ES-I3 (cell line): ENCODE data around the gene KRTAP23-1.

Source experiments
- H3K36me3 ChIP-seq: 2 replicates; pipeline ENCODE4 v1.6.1; 2013; ENCODE audit warnings: mild to moderate bottlenecking, low read length, control low read depth, moderate library complexity; ENCODE audit not compliant: insufficient read depth
- H3K4me1 ChIP-seq: 2 replicates; pipeline ENCODE4 v1.6.1; 2013; ENCODE audit warnings: mild to moderate bottlenecking, control low read depth, low read length; ENCODE audit not compliant: insufficient read depth
- H3K9ac ChIP-seq: 2 replicates; pipeline ENCODE4 v1.6.1; 2013; ENCODE audit warnings: low read depth, mild to moderate bottlenecking, low read length, moderate library complexity
- H3K9me3 ChIP-seq: 2 replicates; pipeline ENCODE4 v1.6.1; 2013; ENCODE audit warnings: mild to moderate bottlenecking, low read length, moderate library complexity; ENCODE audit not compliant: control insufficient read depth, insufficient read depth

KRTAP23-1 gene, protein sequence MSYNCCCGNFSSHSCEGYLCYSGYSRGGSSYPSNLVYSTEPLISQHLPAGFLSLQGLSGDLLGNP

DNA sequence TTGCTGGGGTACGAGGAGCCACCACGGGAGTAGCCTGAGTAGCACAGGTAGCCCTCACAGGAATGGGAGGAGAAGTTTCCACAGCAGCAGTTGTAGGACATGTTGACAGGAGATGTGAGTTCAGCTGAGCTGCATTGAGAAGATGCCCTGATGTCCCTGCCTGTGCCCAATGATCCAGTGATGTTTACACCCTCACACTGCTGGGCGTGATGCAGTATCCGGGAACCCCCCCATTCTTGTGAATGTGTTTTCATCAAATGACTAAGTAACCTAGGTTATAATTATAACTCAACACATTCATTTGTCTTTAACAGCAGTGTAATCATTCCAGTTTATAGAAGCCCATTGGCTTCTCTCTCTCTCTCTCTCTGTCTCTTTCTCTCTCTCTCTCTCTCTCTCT is at the start of gene KRTAP23-1:
Gene KRTAP23-1, minus strand, starts transcription at position 101 of the 400 bp plus-strand sequence. Its CDS starts 0 bp downstream, at position 101.
- H3K36me3 ChIP-seq = no peaks in the 10 kb centered on the region
- no peak within 1 kb of the TSS for H3K9ac ChIP-seq
- no peaks in the 10 kb centered on the region for H3K4me1 ChIP-seq
- no peaks in the 10 kb centered on the region for H3K9me3 ChIP-seq

DNA sequence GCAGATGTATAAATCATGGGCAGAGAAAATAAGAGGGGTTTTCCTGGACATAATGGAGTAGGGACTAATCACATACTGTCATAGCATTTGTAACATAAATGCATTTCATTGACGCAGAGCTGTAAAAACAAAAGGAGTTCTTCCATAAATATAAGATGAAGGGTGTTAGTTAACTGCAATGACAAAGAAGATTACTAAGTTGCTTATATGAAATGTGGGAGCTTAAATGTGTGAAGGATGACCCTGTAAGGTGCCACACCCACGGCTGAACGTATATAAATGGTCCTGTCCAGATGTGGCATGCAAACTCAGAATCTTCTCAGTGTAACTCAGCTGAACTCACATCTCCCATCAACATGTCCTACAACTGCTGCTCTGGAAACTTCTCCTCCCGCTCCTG is 47.3 kb upstream of the KRTAP23-1 start, which contains the start of gene KRTAP13-1:
Gene KRTAP13-1, plus strand, starts transcription at position 301 of the 400 bp plus-strand sequence. Its CDS starts 56 bp downstream, at position 357.
- Histone ChIP-seq H3K4me1 (no peaks in the 10 kb centered on the region), H3K9me3 (no peaks in the 10 kb centered on the region), H3K36me3 (no peaks in the 10 kb centered on the region), H3K9ac (no peak within 1 kb of the TSS)

DNA sequence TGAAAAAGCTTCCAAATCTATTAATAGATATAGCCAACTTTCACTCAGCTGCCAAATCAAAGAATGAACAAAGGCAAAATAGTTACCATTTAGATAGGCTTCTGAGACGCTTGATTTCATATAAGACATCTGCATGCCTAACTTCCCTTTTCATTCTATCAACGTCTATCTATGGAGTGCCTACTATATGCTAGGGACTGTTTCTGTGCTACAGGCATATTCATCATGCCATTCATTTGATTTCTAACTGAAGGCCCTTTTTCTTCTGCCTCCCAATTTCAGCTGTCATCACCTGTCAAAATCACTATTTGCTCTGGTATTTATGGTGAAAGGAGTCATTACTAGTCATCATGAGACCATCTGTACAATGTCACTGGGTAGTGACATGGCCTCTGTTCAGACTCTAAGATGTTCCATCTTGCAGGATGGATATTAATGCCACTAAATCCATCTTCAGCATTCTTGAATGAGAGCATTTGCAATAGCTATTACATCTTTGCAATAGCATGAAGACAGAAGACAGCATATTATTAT is 43.2 kb upstream of the KRTAP23-1 start:
- Histone ChIP-seq H3K36me3 (no peaks in the 10 kb centered on the region), H3K9me3 (no peaks in the 10 kb centered on the region), H3K4me1 (no peaks in the 10 kb centered on the region), H3K9ac (no peak overlapping the region)

DNA sequence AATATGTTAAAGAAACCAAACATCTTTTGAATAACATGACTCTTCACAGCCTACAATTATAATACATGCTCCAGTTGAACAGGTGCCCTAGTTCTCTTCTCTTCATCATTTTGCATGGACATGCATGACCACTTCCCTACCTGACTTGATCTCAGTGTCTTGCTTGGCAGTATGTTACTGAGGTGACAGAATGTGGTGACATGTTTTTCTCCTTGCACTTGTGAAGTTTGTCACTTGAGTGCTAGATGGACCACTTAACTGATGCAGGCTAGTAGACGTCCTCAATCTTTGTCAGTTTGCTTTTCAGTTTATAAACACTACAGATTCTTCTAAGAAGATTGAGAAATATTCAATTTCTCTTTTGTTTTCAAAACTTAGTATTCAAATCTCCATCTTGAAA is 33.8 kb upstream of the KRTAP23-1 start:
- no peak overlapping the region for H3K9ac ChIP-seq
- no peaks in the 10 kb centered on the region for H3K4me1 ChIP-seq
- H3K36me3 ChIP-seq = no peaks in the 10 kb centered on the region
- no peaks in the 10 kb centered on the region for H3K9me3 ChIP-seq

DNA sequence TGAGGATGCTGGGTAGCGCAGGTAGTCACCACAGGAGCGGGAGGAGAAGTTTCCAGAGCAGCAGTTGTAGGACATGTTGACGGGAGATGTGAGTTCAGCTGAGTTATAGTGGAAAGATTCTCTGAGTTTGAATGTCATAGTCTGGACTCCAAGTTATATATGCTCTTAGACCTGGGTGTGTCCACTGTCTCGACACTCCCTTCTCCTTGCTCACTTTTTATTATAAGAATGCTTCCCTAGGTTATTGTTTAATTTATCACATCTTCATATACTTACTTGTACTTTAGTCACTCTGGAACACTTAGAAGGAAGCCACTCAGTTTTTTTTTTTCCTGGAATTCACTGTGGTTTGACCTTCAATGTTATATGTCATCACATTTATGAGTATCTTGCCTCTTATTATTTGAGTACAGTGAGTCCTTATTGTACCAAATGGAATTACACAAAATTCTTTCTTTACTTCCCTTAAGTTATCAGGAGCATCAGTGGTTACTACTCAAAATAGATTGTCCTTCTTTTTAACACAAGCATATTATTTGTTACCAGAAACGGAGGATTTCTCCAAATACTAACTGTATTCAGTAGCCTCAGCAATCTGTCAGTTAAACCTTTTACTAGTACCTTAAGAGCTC is 23.8 kb upstream of the KRTAP23-1 start, which contains the start of gene KRTAP13-2:
Gene KRTAP13-2, minus strand, starts transcription at position 133 of the 632 bp plus-strand sequence. Its CDS starts 58 bp downstream, at position 75.
- no peaks in the 10 kb centered on the region for H3K36me3 ChIP-seq
- H3K9ac ChIP-seq = no peak within 1 kb of the TSS
- no peaks in the 10 kb centered on the region for H3K4me1 ChIP-seq
- H3K9me3 ChIP-seq = no peaks in the 10 kb centered on the region

DNA sequence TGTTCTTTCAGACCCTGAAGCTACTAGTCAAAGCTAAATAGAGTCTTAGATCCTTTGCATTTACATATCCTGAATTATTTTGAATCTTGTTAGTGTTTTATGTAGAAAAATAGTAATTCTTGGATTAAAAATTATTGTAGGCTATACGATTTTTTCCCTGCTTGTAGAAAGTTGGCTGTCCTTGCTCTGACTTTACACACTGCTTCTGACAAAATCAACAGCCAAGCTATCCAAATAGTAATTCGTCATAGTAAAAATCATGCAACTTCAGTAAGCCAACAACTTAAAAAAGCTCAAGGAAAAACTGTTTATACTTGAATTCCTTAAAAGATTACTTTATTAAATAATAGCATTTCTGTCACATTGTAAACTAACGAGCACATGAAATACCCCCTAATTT is 7.5 kb upstream of the KRTAP23-1 start:
- no peaks in the 10 kb centered on the region for H3K36me3 ChIP-seq

DNA sequence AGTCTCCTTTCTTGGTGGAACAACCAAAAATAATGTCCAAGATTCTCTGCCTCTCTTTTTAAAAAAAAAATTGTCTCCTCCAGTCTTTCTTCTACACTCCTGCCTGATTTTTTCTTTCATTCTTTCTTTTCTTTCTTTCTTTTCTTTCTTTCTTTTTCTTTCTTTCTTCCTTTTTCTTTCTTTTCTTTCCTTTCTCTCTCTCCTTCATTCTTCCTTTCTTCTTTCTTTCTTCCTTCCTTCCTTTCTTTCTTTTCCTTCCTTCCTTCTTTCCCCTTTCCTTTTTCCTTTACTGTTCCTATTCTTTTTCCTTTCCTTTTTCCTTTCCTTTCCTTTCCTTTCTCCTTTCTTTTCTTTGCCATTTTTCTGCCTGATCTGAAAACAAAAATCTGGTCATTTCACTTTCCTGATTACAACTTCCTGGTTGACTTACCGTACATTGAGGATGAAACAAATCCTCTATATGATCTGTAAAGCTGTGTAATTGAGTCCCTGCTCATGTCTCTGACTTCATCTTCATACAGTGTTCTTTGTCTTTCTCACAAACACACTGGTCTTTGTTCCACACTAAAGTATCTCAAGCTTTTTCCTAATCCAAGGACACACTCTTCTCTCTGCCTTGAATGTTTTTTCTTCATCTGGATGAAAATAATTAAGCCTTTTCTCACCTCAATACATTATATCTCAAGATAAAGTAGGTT is 6.1 kb upstream of the KRTAP23-1 start:
- no peaks in the 10 kb centered on the region for H3K4me1 ChIP-seq
- no peaks in the 10 kb centered on the region for H3K36me3 ChIP-seq
- H3K9me3 ChIP-seq = no peaks in the 10 kb centered on the region
- no peak overlapping the region for H3K9ac ChIP-seq

More for the DNA sequence above, 7.5 kb upstream of the KRTAP23-1 start:
- Histone ChIP-seq H3K9ac (no peak overlapping the region), H3K9me3 (no peaks in the 10 kb centered on the region), H3K4me1 (no peaks in the 10 kb centered on the region)

DNA sequence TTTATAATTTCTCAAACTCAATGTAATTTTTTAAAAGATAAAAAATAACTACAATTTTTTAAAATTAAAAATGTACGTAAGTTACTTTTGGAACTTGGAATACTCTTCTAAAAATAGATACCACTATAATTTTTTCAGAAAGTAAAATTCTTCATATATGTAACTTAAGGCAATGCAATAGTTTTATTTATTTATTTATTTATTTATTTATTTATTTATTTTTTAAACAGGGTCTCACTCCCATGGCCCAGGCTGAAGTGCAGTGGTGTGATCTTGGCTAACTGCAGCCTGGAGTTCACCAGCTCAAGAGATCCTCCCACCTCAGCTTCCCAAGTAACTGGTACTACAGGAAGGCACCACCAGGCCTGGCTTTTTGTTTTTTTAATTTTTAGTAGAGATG is 3.1 kb upstream of the KRTAP23-1 start:
- Histone ChIP-seq H3K9ac (no peak overlapping the region), H3K9me3 (no peaks in the 10 kb centered on the region), H3K36me3 (no peaks in the 10 kb centered on the region), H3K4me1 (no peaks in the 10 kb centered on the region)

DNA sequence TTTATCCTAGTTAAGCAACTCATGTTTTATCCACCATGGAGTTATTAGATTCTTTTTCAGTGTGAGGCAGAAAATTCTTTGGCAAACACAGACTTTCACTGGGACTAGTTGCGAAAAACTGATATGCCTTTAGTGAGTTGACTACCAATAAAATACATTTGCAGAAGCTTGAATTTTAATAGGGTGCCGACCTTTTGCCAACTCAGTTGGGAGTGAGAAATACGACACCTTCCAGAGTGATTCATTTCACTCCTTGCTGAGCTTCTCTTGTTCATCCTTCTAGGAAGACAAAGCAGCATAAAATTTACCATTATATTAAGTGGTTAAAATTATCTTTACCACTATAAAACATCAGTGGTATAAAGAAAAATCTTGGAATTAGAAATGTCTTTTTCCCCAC is 1.2 kb upstream of the KRTAP23-1 start:
- Histone ChIP-seq H3K9me3 (no peaks in the 10 kb centered on the region), H3K36me3 (no peaks in the 10 kb centered on the region), H3K4me1 (no peaks in the 10 kb centered on the region), H3K9ac (no peak overlapping the region)

DNA sequence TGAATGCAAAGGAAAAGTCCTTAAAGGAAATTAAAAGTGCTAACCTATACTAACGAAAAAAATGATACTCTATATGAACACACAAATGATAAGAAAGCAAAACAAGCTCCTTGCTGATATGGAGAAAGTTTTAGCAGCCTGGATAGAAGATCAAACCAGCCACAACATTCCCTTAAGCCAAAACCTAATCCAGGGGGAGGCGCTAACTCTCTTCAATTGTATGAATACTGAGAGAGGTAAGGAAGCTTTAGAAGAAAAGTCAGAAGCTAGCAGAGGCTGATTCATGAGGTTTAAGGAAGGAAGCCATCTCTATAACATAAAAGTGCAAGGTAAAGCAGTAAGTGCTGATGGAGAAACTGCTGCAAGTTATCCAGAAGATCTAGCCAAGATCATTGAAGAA is 3.4 kb downstream of the KRTAP23-1 start:
- no peaks in the 10 kb centered on the region for H3K4me1 ChIP-seq
- no peaks in the 10 kb centered on the region for H3K9me3 ChIP-seq
- H3K9ac ChIP-seq = no peak overlapping the region
- no peaks in the 10 kb centered on the region for H3K36me3 ChIP-seq

DNA sequence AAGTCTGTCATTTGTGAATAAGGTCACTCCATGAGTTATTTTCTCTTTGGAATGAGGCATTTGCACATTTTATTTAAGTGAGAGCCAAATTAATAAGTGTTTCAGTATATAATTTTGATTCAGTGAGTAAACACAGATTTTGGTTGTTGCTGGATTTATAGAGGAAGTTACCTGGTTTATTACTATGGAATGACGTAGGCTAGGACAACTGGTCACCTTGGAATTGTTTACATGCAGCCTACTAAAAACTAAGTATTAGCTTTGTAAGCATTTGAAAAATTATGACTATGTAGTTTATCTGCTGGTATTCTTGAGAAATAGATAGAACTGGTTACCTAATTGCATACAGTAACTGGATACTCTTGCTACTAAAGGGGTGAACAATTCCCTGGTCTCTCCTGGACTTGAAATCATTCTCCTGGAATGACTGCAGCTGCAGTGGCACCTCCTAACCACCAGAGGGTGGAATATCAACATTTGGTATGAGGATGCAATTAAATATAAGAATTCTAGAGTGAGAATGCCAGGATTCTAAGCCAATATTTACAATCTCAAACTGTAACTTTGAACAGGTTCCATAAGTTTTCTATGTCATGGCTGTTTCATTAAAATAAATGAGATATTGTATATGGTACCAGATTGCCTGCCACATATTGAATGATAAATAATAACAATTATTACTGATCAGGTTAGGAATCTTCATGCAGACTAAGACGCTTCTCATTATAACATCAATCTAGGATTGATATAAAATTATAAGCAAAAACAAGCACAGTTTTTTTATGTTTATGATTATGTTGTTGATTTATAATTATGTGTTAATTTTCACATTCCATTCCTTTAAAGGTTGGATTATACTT is 7.5 kb downstream of the KRTAP23-1 start:
- no peaks in the 10 kb centered on the region for H3K9me3 ChIP-seq
- H3K4me1 ChIP-seq = no peaks in the 10 kb centered on the region
- no peaks in the 10 kb centered on the region for H3K36me3 ChIP-seq
- no peak overlapping the region for H3K9ac ChIP-seq

DNA sequence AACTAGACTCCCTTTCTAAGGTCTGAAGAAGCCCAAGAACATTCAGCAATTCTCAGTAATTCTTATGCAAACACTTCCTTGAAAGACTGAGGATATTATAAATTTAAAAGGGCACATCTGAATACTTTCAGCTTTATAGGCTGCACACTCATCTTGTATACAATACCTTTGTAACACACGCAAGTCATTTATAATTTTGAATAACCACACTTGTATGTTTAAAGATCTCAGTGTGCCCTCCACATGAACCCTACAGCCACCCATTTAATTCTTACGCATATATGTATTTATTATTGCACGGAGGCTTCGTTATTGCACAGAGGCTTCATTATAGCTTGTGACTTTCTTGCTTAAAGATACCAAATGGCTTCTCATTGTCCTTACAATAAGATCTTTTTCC is 9.7 kb downstream of the KRTAP23-1 start:
- H3K36me3 ChIP-seq = no peaks in the 10 kb centered on the region
- no peaks in the 10 kb centered on the region for H3K9me3 ChIP-seq
- no peak overlapping the region for H3K9ac ChIP-seq
- no peaks in the 10 kb centered on the region for H3K4me1 ChIP-seq

DNA sequence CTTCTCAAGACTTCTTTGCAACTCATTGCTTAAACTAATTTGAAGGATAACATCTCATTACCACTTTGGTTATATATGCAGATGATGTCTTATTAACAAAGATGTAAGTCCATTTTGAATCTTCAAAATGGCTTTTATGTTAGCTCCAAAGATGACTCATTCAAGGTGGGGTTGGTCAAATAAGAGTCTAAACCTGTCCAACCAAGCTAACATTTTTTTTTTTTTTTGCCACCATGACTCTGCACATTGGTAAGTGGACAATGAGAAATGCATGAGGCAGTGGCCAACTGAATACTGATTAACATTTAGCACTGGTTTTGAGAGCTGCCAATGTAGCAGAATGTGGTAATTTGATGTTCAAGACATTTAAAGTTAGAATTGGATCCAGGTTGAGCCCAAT is 10.6 kb downstream of the KRTAP23-1 start:
- H3K9ac ChIP-seq = no peak overlapping the region
- H3K9me3 ChIP-seq = no peaks in the 10 kb centered on the region
- H3K36me3 ChIP-seq = no peaks in the 10 kb centered on the region
- H3K4me1 ChIP-seq = no peaks in the 10 kb centered on the region

DNA sequence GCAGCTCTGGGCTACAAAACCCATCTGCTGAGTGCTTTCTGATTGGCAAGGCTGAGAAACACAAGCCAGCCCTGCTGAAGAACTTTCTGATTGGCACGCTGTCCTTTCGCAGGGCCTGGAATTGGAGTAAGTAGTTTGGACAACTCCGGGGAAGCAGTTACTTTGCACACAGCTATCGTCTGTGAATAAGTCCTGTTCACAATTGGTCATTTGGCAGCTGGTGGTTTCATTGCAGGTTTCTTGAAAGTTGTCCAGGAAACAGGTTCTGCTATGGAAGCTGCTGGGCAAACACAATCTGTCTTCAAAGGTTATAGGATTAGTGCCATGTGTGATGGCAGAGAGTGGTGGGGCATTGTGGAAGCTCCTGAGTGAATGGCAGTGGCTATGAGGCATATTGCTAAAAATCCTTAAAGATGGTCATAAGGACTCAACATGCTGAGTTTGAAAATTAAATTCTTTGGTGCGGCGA is 11.1 kb downstream of the KRTAP23-1 start, which contains the start of gene KRTAP27-1:
Gene KRTAP27-1, minus strand, starts transcription at position 419 of the 469 bp plus-strand sequence. Its CDS starts 26 bp downstream, at position 393.
- Histone ChIP-seq H3K36me3 (no peaks in the 10 kb centered on the region), H3K9ac (no peak within 1 kb of the TSS), H3K9me3 (no peaks in the 10 kb centered on the region), H3K4me1 (no peaks in the 10 kb centered on the region)
